GM06990 (cell line): ENCODE measurements around the gene SLC29A1.

Experiments
- DNase-seq: peaks from one replicate; pipeline ENCODE4 v3.0.0-alpha.2; 2011; ENCODE audit not compliant: insufficient read length; ENCODE audit errors: extremely low read depth
- H3K27me3 ChIP-seq: replicated peaks from 2 replicates; pipeline ENCODE4 v1.6.0; 2011; ENCODE audit warnings: low read length; ENCODE audit not compliant: control insufficient read depth, insufficient read depth
- H3K36me3 ChIP-seq: 2 replicates; pipeline ENCODE4 v1.5.1; 2011; ENCODE audit warnings: low read length; ENCODE audit not compliant: control insufficient read depth, insufficient read depth
- H3K4me3 ChIP-seq: replicated peaks from 2 replicates; pipeline ENCODE4 v1.5.1; 2011; ENCODE audit warnings: low read depth, mild to moderate bottlenecking, control low read depth, low read length
- TF ChIP-seq, protein P1 (sequence below): IDR thresholded peaks from 2 replicates; pipeline ENCODE4 v1.5.1; 2011; ENCODE audit warnings: low read length, control low read depth, mild to moderate bottlenecking, inconsistent platforms; ENCODE audit not compliant: insufficient read depth, poor library complexity, severe bottlenecking

SLC29A1 gene

DNA sequence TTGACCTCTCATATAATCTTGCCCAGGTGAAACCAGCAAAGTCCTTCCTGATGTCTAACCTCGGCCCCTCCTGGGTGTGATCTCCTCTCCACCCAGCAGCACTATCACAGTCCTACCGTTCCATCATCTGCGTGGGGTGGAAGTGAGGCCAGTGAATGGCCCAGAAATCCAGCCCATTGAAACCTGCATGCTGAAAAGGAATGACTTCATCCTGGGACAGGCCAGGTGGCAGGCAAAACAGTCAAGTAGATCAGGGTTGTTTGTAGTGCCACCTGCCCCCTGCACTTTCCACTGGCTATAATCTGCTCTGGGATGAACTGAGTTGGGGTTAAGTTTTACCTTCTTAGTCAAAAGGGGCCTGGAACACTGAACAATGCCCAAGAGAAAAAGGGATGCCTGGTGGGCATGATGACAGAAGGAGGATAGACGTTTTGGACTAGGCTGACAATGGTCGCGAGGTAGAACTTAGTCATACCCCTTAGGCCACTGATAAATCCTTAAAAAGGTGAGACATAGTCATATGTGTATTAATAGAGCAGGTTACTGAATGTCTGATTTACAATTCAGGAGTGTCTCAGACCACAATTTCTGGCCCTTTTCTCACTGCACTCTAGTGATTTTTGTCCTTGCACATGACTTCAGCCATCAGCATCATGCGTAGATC, 15.4 kb downstream of the SLC29A1 start:
- Histone ChIP-seq H3K27me3 (no peaks in the 10 kb centered on the region), H3K36me3 (no peaks in the 10 kb centered on the region; the same call in 1 of the 2 replicates), H3K4me3 (no peak overlapping the region)
- DNase-seq = no peak
- TF ChIP-seq, protein P1, sequence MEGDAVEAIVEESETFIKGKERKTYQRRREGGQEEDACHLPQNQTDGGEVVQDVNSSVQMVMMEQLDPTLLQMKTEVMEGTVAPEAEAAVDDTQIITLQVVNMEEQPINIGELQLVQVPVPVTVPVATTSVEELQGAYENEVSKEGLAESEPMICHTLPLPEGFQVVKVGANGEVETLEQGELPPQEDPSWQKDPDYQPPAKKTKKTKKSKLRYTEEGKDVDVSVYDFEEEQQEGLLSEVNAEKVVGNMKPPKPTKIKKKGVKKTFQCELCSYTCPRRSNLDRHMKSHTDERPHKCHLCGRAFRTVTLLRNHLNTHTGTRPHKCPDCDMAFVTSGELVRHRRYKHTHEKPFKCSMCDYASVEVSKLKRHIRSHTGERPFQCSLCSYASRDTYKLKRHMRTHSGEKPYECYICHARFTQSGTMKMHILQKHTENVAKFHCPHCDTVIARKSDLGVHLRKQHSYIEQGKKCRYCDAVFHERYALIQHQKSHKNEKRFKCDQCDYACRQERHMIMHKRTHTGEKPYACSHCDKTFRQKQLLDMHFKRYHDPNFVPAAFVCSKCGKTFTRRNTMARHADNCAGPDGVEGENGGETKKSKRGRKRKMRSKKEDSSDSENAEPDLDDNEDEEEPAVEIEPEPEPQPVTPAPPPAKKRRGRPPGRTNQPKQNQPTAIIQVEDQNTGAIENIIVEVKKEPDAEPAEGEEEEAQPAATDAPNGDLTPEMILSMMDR = no peak

DNA sequence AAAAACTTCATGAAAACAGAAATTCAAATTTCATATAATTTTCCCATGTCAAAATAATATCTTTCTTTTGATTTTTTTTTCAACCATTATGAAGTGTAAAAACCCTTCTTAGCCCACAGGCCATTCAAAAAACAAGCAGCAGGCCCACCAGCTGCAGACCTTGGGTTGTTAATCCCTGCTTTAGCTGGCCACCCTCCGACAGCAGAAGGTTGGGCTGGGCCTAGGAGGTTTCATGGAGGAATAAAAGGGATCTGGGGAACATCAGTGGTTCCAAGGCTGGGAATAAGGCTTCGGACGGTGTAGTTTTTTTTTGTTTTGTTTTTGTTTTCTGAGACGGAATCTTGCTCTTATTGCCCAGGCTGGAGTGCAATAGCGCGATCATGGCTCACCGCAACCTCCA, 19.9 kb downstream of the SLC29A1 start:
- Histone ChIP-seq H3K36me3 (no peaks in the 10 kb centered on the region), H3K4me3 (no peak overlapping the region), H3K27me3 (no peaks in the 10 kb centered on the region)
- TF ChIP-seq, protein P1 = no peak
- DNase-seq = no peak

DNA sequence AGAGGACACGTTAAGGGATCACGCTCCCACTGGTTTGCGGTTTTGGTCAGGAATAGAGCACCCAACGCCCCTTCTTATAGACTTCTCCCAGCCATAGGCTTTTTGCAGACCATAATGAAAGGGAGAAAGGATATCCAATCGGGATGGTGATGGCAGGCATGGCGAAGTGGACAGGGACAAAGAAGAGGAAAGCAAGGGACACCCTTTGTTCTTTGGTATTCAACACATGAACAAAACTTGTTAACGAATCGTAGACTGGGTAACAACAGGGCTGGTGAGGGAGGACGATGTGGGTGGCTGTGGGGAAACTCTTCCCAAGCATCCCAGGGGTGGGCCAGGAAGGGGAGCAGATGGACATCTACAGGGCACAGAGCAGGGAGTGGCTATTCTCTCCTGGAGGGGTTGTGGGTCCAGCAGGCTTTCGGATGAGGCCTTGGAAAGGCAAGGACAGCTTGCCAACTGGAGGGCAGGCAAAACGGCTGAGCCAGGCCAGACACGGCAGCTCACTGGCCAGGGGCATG, 22.1 kb downstream of the SLC29A1 start:
- no peaks in the 10 kb centered on the region for H3K27me3 ChIP-seq
- TF ChIP-seq, protein P1 = no peak
- DNase-seq = no peak
- H3K36me3 ChIP-seq = peaks cover 15% of the 10 kb centered on the region
- peak overlapping the region; percentile 91 for H3K4me3 ChIP-seq

DNA sequence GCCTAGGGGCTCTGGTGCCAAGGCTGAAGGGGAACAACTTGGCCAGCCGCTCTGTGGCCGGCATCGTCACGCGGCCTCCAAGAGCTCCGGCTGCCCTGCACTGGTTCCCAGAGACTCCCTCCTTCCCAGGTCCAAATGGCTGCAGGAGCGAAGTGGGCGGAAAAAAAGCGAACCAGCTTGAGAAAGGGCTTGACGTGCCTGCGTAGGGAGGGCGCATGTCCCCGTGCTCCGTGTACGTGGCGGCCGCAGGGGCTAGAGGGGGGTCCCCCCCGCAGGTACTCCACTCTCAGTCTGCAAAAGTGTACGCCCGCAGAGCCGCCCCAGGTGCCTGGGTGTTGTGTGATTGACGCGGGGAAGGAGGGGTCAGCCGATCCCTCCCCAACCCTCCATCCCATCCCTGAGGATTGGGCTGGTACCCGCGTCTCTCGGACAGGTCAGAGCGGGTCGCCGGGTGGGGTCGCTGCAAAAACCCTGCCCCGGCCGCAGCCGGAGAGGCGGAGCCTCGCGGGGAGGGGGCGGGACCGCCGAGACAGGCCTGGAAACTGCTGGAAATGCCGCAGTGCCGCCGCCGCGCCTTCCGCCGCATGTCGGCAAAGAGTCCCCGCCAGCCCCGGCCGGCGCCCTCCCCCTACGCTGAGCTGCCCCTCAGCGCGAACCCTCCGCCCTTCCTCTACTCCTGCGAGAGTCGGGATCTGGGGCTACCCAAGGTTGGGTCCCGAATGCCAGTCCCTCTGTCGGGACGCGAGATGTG, 22.7 kb downstream of the SLC29A1 start:
- TF ChIP-seq, protein P1 = peak; percentile 53
- DNase-seq = peak; percentile 94
- no peaks in the 10 kb centered on the region for H3K27me3 ChIP-seq
- H3K36me3 ChIP-seq = peaks cover 20% of the 10 kb centered on the region
- H3K4me3 ChIP-seq = peak overlapping the region; percentile 91

DNA sequence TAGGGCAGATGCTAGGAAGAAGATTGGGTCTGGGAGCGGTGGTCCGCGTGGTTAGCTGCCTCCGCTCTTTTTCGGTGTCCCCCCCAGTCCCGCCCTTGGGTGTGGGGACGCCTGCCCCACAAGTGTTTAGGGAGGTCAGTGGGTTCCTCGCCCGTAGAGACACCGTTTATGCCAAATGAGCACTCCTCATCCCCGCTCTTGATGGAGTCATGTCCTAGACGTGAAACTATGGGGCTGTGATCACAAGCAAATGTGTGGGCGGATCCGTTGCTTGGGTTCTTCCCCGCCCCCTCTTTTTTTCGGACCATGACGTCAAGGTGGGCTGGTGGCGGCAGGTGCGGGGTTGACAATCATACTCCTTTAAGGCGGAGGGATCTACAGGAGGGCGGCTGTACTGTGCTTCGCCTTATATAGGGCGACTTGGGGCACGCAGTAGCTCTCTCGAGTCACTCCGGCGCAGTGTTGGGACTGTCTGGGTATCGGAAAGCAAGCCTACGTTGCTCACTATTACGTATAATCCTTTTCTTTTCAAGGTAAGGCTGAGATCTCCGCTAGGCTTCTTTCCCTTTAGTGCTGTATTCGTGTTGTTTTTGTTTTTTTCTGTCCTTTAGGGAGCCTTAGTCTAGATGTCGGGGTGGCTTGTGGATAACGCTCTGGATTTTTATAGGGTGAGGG, 23.4 kb downstream of the SLC29A1 start, which contains the start of gene HSP90AB1:
HSP90AB1 (plus strand) TSS at position 439 of the 675 bp plus-strand sequence. CDS start 1,529 bp downstream, outside the sequence.
- TF ChIP-seq, protein P1 = no peak
- peak; percentile 97 for DNase-seq
- Histone ChIP-seq H3K4me3 (peak within 1 kb of the TSS; percentile 91), H3K36me3 (peaks cover 23% of the 10 kb centered on the region), H3K27me3 (no peaks in the 10 kb centered on the region)
